Gastrocnemius medialis (tissue), 4 donors: ENCODE results near the gene AQP12B. TPM values are rescaled to one million over a fixed set of nuclear protein-coding genes. Genes with fewer than 3 reads are reported as not detected.

Experiments used
- ATAC-seq, 2 donors: fragments of 150-250 bp; one replicate each; pipeline ENCODE4 v1.9.1; 2016
- DNase-seq, 2 donors: peaks; one replicate each; pipeline ENCODE4 v3.0.0-alpha.2; 2019
- H3K27ac ChIP-seq, 4 donors: fragments of 200-600 bp; sonication (generic); 1 replicate in 1 of 4; 2 replicates in 3 of 4; pipeline ENCODE4 v1.5.1; 2016 to 2018; ENCODE audit warnings: mild to moderate bottlenecking in 2 of 4, moderate library complexity in 1 of 4
- H3K27me3 ChIP-seq, 3 donors: fragments of 200-600 bp; sonication (generic) in 2 of 3; 1 replicate in 1 of 3; 2 replicates in 2 of 3; pipeline versions ENCODE4 v1.5.1 to v1.6.0; 2016 to 2019; ENCODE audit warnings: mild to moderate bottlenecking in 1 of 3, moderate library complexity in 1 of 3
- H3K36me3 ChIP-seq, 2 donors: fragments of 200-600 bp; sonication (generic) in 1 of 2; one replicate each; pipeline ENCODE4 v1.5.1; 2017 to 2018
- H3K4me1 ChIP-seq, 2 donors: fragments of 200-600 bp; sonication (generic) in 1 of 2; one replicate each; pipeline ENCODE4 v1.5.1; 2016 to 2017; ENCODE audit warnings: mild to moderate bottlenecking in 2 of 2
- H3K4me3 ChIP-seq, 4 donors: fragments of 200-600 bp; sonication (generic) in 3 of 4; 1 replicate in 1 of 4; 2 replicates in 3 of 4; pipeline ENCODE4 v1.5.1; 2016 to 2019; ENCODE audit warnings: mild to moderate bottlenecking in 2 of 4
- H3K9me3 ChIP-seq, 3 donors: fragments of 200-600 bp; sonication (generic) in 2 of 3; 1 replicate in 1 of 3; 2 replicates in 2 of 3; pipeline ENCODE4 v1.5.1; 2016 to 2019
- POLR2A ChIP-seq, 2 donors: fragments of 450-650 bp; IDR thresholded peaks; one replicate each; pipeline ENCODE4 v1.6.1; 2017; ENCODE audit warnings: antibody characterized with exemption in 2 of 2, mild to moderate bottlenecking in 2 of 2, moderate library complexity in 2 of 2
- in situ Hi-C, 4 donors: fragments of 200-750 bp; cut with MboI; loops; one replicate each; pipeline versions ENCODE4 v1.15.0 to v1.8.0; 2017; ENCODE audit warnings: low sequenced_read_pairs in 4 of 4
- intact Hi-C: fragments of 100-400 bp; cut with DNase I; formaldehyde crosslinking; loops from one replicate; pipeline ENCODE4 v1.15.1; 2023; ENCODE audit warnings: low total_unique reads
- total RNA-seq, 4 donors: library from RNA; depleted of rRNA; stranded (reverse); fragments of >200 nt; gene quantifications; one replicate each; pipeline versions ENCODE4 v1.1.0 to v1.2.3, GENCODE V29; 2016
- TF ChIP-seq, protein P1 (sequence below), 5 experiments: fragments of 450-650 bp in 3 of 5; fragments of 200-600 bp in 2 of 5; sonication (generic) in 2 of 5; IDR thresholded peaks in 4 of 5; conservative IDR thresholded peaks in 1 of 5; 1 replicate in 4 of 5; 2 replicates in 1 of 5; pipeline ENCODE4 v1.5.1; 2016 to 2019; ENCODE audit warnings: antibody characterized with exemption in 5 of 5, mild to moderate bottlenecking in 3 of 5, moderate library complexity in 3 of 5

AQP12B gene
- total RNA-seq, 4 donors from 2014 or later: not detected

DNA sequence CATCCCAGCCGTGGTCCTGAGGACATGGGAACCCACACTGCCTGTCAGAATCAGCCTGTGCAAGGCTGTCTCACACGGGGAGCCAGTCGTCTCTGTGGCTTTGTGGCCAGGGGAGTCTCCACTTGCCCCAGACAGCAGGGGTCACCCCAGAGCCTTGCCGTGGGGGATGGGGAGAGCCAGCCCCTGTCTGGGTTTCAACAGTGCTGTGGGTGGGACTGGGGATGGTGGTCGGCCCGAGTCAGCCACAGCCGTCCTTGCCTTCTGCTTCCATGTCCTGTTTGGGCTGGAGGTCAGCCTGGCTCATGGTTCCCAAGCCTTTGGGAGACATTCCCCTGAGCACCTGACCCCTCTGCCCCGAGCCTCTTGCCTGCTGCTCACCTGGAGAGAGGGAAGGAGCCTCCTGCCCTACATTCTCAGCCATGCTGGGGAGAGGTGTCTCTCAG, 37.8 kb downstream of the AQP12B start:
- no peak for DNase-seq

DNA sequence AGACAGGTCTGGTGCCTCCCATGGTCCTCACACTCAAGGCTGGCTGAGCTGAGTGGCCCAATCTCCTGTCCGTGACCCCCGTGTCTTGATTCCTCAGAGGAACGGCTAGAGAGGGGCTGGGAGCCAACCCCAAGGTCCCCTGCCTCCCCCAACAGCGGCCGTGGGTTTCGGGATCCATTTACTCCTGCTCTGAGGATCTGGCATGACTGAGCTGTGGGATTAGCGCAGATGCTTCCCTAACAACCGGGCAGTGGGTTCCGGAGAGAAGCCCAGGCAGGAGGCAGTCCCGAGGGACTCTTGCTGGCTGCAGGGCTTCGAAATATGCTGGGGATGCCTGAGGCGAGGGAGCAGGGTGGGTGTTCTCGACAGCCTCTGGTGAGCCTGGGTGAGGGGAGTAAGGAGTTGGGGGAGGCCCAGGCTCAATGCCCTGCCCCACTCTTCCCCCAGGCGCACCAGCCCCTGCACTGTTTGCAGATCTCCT, 38.5 kb downstream of the AQP12B start:
- Histone ChIP-seq H3K4me3 (no peak overlapping the region), H3K36me3 (no peaks in the 10 kb centered on the region), H3K27ac (no peak overlapping the region), H3K9me3 (no peaks in the 10 kb centered on the region), H3K4me1 (peaks cover 0 to 2% of the 10 kb centered on the region in 2 donors), H3K27me3 (peaks cover 8 to 44% (median 20%) of the 10 kb centered on the region in 3 donors)
- TF ChIP-seq, protein P1, sequence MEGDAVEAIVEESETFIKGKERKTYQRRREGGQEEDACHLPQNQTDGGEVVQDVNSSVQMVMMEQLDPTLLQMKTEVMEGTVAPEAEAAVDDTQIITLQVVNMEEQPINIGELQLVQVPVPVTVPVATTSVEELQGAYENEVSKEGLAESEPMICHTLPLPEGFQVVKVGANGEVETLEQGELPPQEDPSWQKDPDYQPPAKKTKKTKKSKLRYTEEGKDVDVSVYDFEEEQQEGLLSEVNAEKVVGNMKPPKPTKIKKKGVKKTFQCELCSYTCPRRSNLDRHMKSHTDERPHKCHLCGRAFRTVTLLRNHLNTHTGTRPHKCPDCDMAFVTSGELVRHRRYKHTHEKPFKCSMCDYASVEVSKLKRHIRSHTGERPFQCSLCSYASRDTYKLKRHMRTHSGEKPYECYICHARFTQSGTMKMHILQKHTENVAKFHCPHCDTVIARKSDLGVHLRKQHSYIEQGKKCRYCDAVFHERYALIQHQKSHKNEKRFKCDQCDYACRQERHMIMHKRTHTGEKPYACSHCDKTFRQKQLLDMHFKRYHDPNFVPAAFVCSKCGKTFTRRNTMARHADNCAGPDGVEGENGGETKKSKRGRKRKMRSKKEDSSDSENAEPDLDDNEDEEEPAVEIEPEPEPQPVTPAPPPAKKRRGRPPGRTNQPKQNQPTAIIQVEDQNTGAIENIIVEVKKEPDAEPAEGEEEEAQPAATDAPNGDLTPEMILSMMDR (IDR thresholded peaks at IDR 0.05 in 4 of 5, conservative IDR thresholded peaks at IDR 0.05 in 1 of 5): no peak
- no peak for TF ChIP-seq POLR2A (IDR thresholded peaks at IDR 0.05)
- intact Hi-C loops: no loop called here
- DNase-seq: no peak
- in situ Hi-C loops: no loop called here
- ATAC-seq: no peak

More for the DNA sequence above, 37.8 kb downstream of the AQP12B start:
- no peak overlapping the region for H3K4me3 ChIP-seq
- no peak for ATAC-seq
- in situ Hi-C loops (no loop called here), intact Hi-C loops (no loop called here)
- H3K9me3 ChIP-seq: no peaks in the 10 kb centered on the region
- H3K4me1 ChIP-seq: no peaks in the 10 kb centered on the region
- no peak for TF ChIP-seq POLR2A (IDR thresholded peaks at IDR 0.05)
- TF ChIP-seq, protein P1 (IDR thresholded peaks at IDR 0.05 in 4 of 5, conservative IDR thresholded peaks at IDR 0.05 in 1 of 5): no peak
- no peaks in the 10 kb centered on the region for H3K36me3 ChIP-seq
- no peak overlapping the region for H3K27ac ChIP-seq
- H3K27me3 ChIP-seq: peaks cover 8 to 44% (median 23%) of the 10 kb centered on the region in 3 donors

DNA sequence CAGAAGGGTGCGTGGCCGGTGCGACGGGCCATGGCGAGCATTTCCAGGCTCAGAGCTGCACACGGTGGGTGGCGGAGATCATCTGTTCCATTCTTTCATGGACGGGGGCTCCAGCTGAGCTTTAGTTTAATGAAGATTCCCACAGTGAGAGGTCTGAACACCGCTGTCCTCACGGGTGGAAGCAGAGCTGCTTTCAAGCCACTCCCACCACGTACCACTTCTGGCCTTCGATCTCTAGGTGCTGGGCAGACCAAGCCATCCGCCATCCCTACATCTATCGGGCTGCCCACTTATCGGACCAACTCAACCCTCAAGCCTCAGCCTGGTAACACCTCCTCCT, 38.9 kb downstream of the AQP12B start:
- Histone ChIP-seq H3K4me3 (no peak overlapping the region), H3K27me3 (peaks cover 8 to 42% (median 16%) of the 10 kb centered on the region in 3 donors), H3K27ac (no peak overlapping the region), H3K36me3 (no peaks in the 10 kb centered on the region), H3K4me1 (peaks cover 0 to 7% of the 10 kb centered on the region in 2 donors), H3K9me3 (no peaks in the 10 kb centered on the region)
- ATAC-seq: no peak
- intact Hi-C loops (no loop called here), in situ Hi-C loops (no loop called here)
- no peak for DNase-seq
- TF ChIP-seq, protein P1 (IDR thresholded peaks at IDR 0.05 in 4 of 5, conservative IDR thresholded peaks at IDR 0.05 in 1 of 5): no peak
- TF ChIP-seq POLR2A (IDR thresholded peaks at IDR 0.05): no peak

DNA sequence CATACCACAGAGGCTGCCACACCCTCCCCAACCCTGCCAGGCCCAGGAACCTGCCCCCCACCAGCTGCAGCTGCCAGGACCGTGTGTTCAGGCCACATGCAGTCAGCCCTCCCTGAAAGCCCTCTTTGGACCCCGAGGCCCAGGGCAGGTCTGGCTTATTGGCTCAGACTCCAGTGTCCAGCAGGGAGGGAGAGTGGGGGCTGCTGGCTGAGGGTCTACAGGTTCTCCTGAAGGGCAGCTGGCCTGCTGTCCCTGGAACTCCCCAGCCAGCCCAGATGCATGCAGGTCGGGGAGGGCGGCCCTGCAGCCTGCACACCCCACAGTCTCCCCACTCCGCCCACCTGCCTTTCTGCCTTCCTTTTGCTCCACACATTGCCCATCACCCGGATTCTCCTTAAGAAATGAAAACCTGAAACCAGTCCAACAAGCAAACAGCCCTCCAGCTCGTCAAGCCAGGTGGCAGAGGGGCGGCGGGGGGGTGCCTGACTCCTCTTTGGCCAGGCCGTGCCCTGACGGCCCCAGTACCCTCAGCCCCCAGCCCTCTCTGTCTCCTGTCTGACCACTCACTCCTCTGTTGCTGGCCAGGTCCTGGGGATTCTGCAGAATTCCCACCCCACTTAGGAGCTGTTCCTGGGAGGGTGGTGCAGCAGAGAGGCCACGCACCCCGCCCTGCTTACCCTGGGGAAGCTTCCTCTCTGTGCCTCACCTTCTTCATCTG, 39.4 kb downstream of the AQP12B start:
- H3K27me3 ChIP-seq: peaks cover 8 to 36% (median 14%) of the 10 kb centered on the region in 3 donors
- H3K4me1 ChIP-seq: peaks cover 0 to 8% of the 10 kb centered on the region in 2 donors
- no peak overlapping the region for H3K27ac ChIP-seq
- in situ Hi-C loops (no loop called here), intact Hi-C loops (no loop called here)
- H3K36me3 ChIP-seq: no peaks in the 10 kb centered on the region
- DNase-seq (no peak), ATAC-seq (no peak)
- TF ChIP-seq, protein P1 (IDR thresholded peaks at IDR 0.05 in 4 of 5, conservative IDR thresholded peaks at IDR 0.05 in 1 of 5): no peak
- no peak for TF ChIP-seq POLR2A (IDR thresholded peaks at IDR 0.05)
- no peaks in the 10 kb centered on the region for H3K9me3 ChIP-seq
- no peak overlapping the region for H3K4me3 ChIP-seq
